Hepatocyte (in vitro differentiated cells): ENCODE data around the gene GATA6. TPM values are rescaled to one million over a fixed set of nuclear protein-coding genes. Genes with fewer than 3 reads are reported as not detected.

Experiments
- DNase-seq: peaks from one replicate; pipeline ENCODE4 v3.0.0-alpha.2; 2016; ENCODE audit warnings: low spot score
- H2AFZ ChIP-seq: fragments of 200-600 bp; sonication (generic); 2 replicates; pipeline ENCODE4 v1.6.0; 2016; ENCODE audit warnings: antibody characterized with exemption, mild to moderate bottlenecking
- H3K27ac ChIP-seq: fragments of 200-600 bp; sonication (generic); 2 replicates; pipeline ENCODE4 v1.5.1; 2016; ENCODE audit warnings: mild to moderate bottlenecking
- H3K27me3 ChIP-seq: fragments of 200-600 bp; sonication (generic); 2 replicates; pipeline ENCODE4 v1.6.1; 2016
- H3K36me3 ChIP-seq: fragments of 200-600 bp; sonication (generic); replicated peaks from 2 replicates; pipeline ENCODE4 v1.5.1; 2016; ENCODE audit warnings: low read depth; ENCODE audit not compliant: insufficient read depth
- H3K4me1 ChIP-seq: fragments of 200-600 bp; sonication (generic); 2 replicates; pipeline ENCODE4 v1.5.1; 2016; ENCODE audit warnings: mild to moderate bottlenecking, moderate library complexity; ENCODE audit not compliant: insufficient read depth
- H3K4me2 ChIP-seq: fragments of 200-600 bp; sonication (generic); 2 replicates; pipeline ENCODE4 v1.6.0; 2016
- H3K4me3 ChIP-seq: fragments of 200-600 bp; sonication (generic); 2 replicates; pipeline ENCODE4 v1.5.1; 2016; ENCODE audit warnings: mild to moderate bottlenecking
- H3K79me2 ChIP-seq: fragments of 200-600 bp; sonication (generic); 2 replicates; pipeline ENCODE4 v1.6.0; 2017; ENCODE audit warnings: mild to moderate bottlenecking
- H3K9me2 ChIP-seq: fragments of 200-600 bp; sonication (generic); replicated peaks from 2 replicates; pipeline ENCODE4 v1.6.0; 2017; ENCODE audit warnings: mild to moderate bottlenecking; ENCODE audit not compliant: insufficient read depth
- H3K9me3 ChIP-seq: fragments of 200-600 bp; sonication (generic); 2 replicates; pipeline ENCODE4 v1.5.1; 2016; ENCODE audit warnings: low read depth, mild to moderate bottlenecking
- H4K20me1 ChIP-seq: fragments of 200-600 bp; sonication (generic); 2 replicates; pipeline ENCODE4 v1.6.0; 2016; ENCODE audit warnings: mild to moderate bottlenecking; ENCODE audit not compliant: insufficient read depth, poor library complexity, severe bottlenecking
- CTCF ChIP-seq: fragments of 200-600 bp; sonication (generic); IDR thresholded peaks from 2 replicates; pipeline ENCODE4 v1.5.1; 2016; ENCODE audit warnings: antibody characterized with exemption, mild to moderate bottlenecking; ENCODE audit not compliant: poor library complexity
- EZH2 ChIP-seq: fragments of 200-600 bp; sonication (generic); IDR thresholded peaks from 2 replicates; pipeline ENCODE4 v1.6.1; 2016; ENCODE audit warnings: antibody characterized with exemption, mild to moderate bottlenecking, borderline replicate concordance
- EZH2phosphoT487 ChIP-seq: fragments of 200-600 bp; sonication (generic); IDR thresholded peaks from one replicate; pipeline ENCODE4 v1.6.1; 2018; ENCODE audit warnings: antibody characterized with exemption, mild to moderate bottlenecking, low read depth, moderate library complexity; ENCODE audit not compliant: unreplicated experiment, severe bottlenecking
- WGBS: methylation state at CpG from one replicate; pipeline ENCODE4 v1.1.6; 2016; ENCODE audit warnings: low lambda C conversion rate; ENCODE audit errors: missing lambda C conversion rate; 5-methylcytosine and 5-hydroxymethylcytosine counted together
- polyA plus RNA-seq: library from polyadenylated mRNA; unstranded; fragments of >200 nt; fragmentation: Nextera tagmentation; extraction: Ambion mirVana; gene quantifications from 2 replicates; pipeline ENCODE4 v1.2.1, GENCODE V29; 2016
- total RNA-seq: library from RNA; depleted of rRNA; stranded (reverse); fragments of >200 nt; gene quantifications from 2 replicates; pipeline ENCODE4 v1.2.3, GENCODE V29; 2014

The GATA6 gene
- total and polyA plus RNA-seq, 2 experiments from 2014 or later: 125 to 128 TPM

DNA sequence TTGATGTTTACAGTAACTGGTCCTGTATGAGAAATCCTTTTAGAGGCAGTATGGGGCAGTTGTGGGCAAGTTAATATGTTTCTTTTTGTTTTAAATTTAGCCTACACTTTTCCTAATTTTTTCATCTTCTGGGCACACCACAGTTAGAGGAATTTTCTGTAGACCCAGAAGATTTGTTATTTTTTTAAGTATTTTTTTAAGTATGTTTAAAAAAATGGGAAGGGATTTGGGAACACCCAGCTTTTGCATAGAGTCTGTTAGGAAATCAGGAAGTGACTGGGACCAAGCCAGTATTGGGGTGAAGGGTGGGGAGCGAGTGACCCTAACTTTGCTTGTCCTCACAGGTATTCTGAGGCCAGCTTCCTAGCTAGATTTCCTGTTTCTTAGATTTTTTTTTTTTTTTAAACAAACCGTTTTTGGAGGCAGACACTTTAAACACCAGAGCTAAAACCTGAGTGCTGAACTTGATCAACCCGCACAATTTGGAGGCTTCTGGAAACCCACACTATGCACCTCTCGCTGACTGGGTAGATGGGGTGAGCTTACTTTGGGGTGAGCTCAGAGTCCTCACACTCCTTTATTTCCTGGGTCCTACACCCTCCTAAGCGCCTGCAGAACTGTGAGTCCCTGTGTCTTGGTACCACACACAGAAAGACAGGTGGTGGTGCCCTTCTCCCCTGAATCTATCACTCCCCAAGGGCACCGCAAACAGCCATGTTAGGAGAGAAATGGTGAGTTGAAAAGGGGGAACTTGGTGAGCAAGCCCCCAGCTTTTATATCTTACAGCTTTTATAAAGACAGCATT is 5.2 kb downstream of the GATA6 start:
- TF ChIP-seq EZH2 (no peak), EZH2phosphoT487 (no peak), CTCF (peak; percentile 9)
- Histone ChIP-seq H2AFZ (no peak overlapping the region), H3K9me2 (no peaks in the 10 kb centered on the region), H3K27me3 (no peaks in the 10 kb centered on the region), H3K9me3 (no peaks in the 10 kb centered on the region), H3K36me3 (no peaks in the 10 kb centered on the region), H3K79me2 (peaks cover 92% of the 10 kb centered on the region), H3K27ac (peak overlapping the region; percentile 100), H3K4me1 (peaks cover under 1% of the 10 kb centered on the region), H4K20me1 (peaks cover 61% of the 10 kb centered on the region), H3K4me3 (peak overlapping the region; percentile 98), H3K4me2 (peak overlapping the region; percentile 84)
- DNase-seq: peak; percentile 58
- WGBS: 21% methylated on average over 6 of the region's 6 CpGs

DNA sequence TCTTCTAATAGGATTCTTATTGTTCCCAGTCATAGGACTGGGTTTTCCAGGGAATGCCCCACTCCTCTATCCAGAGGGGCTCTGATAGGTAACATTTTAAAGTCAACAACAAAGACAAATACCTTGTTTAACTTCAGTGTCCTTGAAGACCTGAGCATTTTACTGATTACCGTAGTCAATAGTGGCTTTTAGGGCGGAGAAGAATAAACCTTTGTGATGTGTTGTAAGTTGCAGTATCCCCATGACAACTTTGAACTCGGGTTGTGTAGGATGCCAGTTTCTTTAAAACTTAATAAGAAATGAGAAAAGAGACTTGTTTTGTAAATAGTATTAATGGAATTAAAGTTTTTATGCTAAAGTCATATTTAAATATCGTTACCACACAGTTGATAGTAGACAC is 6.0 kb downstream of the GATA6 start:
- H3K36me3 ChIP-seq: no peaks in the 10 kb centered on the region
- peaks cover 92% of the 10 kb centered on the region for H3K79me2 ChIP-seq
- no peaks in the 10 kb centered on the region for H3K27me3 ChIP-seq
- no peak for DNase-seq
- no peaks in the 10 kb centered on the region for H3K9me2 ChIP-seq
- no peaks in the 10 kb centered on the region for H3K9me3 ChIP-seq
- TF ChIP-seq EZH2: no peak
- TF ChIP-seq CTCF: no peak
- TF ChIP-seq EZH2phosphoT487: no peak
- H3K4me3 ChIP-seq: peak overlapping the region; percentile 98
- H3K4me2 ChIP-seq: peak overlapping the region; percentile 84
- H4K20me1 ChIP-seq: peaks cover 60% of the 10 kb centered on the region
- no peak overlapping the region for H2AFZ ChIP-seq
- peak overlapping the region; percentile 100 for H3K27ac ChIP-seq
- peaks cover 9% of the 10 kb centered on the region for H3K4me1 ChIP-seq
- WGBS: 36% methylated on average over 4 of the region's 4 CpGs

DNA sequence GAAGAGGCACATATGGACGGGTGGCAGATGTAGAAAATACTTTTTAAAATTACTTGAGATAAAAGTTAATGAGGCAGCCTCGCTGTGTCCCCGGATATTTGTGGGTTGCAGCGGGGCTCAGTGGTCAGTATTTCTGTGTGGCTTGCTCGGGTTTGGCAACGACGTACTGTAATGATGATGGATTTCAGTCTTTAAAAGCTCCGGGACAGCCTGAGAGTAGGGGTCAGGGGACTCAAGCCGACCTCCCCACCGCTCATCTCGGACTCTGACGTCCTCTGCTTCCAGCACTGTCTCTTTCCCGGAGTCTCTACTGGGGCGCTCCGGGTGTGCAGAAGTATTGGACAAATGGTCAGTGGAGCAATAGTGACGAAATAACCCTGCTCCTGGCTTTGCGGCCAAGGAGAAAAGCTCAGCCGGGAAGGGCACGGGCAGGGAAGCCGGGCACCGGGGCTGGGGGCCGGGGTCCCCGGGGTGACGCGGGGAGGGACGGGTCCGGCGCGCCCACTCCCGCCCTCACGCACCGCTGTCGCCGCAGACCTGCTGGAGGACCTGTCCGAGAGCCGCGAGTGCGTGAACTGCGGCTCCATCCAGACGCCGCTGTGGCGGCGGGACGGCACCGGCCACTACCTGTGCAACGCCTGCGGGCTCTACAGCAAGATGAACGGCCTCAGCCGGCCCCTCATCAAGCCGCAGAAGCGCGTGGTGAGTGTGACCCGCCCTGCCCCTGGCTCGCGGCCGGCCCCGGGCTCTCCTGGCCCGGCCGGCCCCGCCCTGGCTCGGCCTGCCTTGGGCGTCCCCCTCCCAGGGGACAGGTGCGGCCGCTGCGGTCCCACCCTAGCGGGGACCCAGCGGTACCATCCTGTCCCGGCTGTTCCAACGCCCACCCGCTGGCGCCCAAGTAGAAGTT is 7.3 kb downstream of the GATA6 start:
- no peaks in the 10 kb centered on the region for H3K9me3 ChIP-seq
- H3K9me2 ChIP-seq: no peaks in the 10 kb centered on the region
- peaks cover 15% of the 10 kb centered on the region for H3K4me1 ChIP-seq
- H3K27me3 ChIP-seq: no peaks in the 10 kb centered on the region
- WGBS: 7% methylated on average over 32 of the region's 71 CpGs
- peaks cover 93% of the 10 kb centered on the region for H3K79me2 ChIP-seq
- DNase-seq: peak; percentile 54
- no peak overlapping the region for H2AFZ ChIP-seq
- H3K36me3 ChIP-seq: no peaks in the 10 kb centered on the region
- H3K4me3 ChIP-seq: peak overlapping the region; percentile 25
- TF ChIP-seq EZH2 (peak; percentile 38), CTCF (no peak)
- peak overlapping the region; percentile 100 for H3K27ac ChIP-seq
- peaks cover 56% of the 10 kb centered on the region for H4K20me1 ChIP-seq
- peak overlapping the region; percentile 84 for H3K4me2 ChIP-seq
